NCI-H446 (cell line): ENCODE results near the gene VSX1.

ENCODE experiments used
- DNase-seq, 2 experiments: peaks; one replicate each; lab custom pipeline; 2025; lab: John Stamatoyannopoulos, UW

The VSX1 gene

DNA sequence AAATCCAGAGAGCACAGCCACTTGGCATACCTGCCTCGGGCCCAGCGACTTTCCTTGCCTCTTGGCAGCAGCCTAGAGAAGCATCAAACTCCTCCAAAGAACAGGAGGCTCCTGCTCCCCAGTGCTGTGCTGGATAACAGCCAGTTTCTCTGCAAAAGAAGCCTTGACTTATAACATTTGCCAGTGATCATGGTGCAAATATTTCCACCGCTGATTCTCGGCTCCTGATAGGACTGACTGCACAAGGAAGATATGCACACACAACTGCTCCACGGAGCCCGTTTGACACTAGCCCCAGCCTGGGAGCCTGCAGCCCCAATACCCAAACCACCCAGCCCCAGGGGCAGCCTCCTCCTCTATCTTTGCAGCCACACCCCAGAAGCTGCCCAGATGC lies 41.5 kb downstream of the VSX1 start:
- peak in 1 of 2 experiments; percentile 54 for DNase-seq

DNA sequence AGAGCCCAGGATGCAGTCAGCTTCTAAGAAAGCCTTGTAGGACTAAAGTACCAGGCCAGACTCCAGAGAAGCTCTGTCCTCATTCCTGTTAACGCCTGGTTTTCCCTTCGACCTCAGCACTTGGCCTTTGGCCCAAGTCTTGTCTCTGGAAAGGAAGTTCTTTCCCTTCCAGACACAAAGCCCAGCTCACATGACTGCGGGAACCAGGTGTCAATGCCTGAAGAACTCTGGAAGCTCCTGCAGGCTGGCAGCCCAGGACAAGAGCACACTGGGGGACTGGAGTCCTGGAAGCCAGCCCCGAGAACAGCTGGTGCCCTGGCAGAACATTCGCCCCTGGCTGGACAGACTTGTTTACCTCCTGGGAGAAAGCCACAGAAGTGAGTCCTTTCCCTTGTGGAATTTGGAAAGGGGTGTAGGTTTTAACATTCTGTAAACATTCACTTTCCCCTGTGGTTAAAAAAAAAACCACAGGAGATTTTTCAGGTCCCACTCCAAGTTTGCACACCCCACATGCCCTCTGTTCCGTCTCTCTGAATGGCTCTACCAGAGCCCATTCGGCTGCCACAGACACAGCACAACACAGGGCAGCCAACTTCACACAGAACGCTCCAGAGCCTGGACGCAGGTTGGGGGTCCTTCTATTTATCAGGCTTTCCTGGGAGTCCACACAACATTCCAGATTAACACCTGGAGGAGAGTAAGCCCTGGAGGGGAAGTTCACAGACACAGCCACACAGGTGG lies 42.1 kb downstream of the VSX1 start:
- peak; percentile 55 to 84 for DNase-seq

DNA sequence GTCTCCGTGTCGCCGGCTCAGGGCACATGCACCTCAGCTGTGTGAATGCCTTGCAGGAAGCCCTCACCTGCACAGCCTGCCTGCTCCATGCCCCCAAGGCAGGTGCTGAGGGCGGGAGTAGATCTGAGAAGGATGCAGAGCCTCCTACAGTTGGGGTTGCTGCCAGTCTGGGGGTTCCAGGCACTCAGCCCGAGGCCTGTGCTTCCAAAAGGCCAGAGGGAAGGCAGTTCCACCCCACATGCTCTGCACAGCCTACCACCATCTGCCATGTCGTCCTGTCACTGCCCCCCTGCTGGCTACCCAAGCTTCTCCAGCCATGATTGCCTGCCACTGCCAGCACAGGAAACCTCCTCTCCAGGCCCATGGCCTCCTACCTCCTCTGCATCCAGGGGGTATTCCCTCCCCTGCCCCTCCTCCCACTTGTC lies 43.3 kb downstream of the VSX1 start:
- peak in 1 of 2 experiments; percentile 30 for DNase-seq

DNA sequence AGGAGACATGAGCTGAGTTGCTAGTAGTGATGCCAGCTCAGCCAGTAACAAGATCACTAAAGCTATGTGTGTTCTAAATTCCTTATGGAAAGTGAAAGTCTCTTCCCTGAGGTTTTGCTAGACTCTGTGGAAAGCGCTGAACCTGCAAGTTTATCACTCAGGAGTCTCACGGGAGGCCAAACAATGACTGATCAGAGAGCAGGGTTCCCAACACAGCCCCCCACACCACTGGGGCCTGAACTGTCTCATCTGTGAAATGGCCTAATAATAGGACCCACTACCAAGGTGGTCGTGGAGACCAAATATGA lies 43.9 kb downstream of the VSX1 start:
- no peak for DNase-seq

DNA sequence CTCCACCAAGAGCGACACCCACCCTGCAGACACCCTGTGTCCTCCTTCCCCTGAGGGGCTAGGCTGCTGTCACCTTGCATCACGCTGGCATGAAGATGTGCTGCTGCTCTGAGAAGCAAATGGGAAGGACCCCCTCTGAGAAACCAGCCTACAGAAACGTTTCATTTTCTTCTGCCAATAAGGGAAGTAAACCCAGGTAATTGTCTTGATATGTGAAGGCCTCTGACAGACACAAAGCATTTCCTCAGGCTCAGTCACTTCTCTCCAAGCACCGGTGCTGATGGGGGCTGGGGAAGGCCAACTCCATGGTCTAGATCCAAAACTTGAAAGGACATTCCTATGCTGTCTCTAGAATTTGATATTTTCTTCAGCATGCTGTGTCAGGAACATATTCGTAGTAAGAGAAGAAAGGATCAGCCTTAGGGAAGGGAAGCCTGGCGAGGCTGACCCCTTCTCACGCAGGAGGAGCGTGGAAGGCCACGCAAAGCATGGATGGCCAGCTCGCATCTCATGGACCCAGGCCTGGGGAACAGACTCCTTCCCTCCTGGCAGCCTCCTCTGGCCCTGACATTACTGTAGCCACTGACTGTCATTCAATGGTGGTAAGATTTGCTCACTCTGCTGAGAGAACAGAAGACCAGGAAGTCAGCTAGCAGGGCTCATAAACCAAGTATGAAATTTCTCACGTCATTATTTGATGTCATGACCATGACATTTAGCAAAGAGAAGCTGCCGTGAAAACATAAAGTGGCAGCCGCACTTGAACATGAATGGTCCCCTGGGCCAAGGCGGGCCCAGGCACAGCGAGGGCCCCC lies 44.4 kb downstream of the VSX1 start:
- DNase-seq: no peak

DNA sequence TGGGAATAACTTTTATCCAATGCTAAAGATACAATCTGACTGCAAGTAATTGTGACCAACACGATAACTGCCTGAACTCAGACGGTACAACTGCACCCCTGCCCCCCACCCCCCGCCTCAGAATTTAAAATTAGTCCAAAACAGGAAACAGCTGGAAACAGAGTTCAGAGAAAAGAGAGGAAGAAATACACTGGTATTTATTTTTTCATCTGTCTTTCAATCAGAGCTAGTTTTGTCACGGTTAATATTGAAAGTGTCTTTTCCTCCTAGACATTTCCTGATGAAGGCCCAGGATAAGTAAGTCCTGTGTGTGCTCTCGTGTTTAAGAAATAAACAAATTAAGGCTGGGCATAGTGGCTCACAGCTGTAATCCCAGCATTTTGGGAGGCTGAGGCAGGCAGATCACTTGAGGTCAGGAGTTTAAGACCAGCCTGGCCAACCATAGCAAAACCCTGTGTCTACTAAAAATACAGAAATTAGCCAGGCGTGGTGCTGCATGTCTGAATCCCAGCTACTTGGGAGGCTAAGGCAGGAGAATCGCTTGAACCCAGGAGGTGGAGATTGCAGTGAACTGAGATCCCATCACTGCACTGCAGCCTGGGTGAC lies 45.5 kb downstream of the VSX1 start:
- no peak for DNase-seq

DNA sequence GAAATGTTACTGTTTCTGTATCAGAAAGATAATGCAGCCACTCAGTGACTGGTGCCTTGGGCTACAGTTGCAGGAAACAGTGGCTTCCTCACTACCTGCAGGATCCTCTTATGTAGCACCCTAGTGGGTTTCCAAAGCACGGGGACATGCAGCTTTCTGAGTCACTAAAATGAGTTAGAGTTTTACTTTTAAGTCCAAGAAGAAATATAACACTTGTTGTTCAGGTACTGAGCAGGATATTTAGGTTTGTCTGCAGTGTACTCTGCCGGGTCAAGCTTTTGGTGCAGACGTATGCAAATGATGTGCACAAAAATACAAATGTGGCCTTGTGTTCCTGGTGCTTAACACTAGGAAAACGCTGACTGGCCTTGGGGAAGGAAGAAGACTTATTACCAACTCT lies 46.0 kb downstream of the VSX1 start:
- no peak for DNase-seq

DNA sequence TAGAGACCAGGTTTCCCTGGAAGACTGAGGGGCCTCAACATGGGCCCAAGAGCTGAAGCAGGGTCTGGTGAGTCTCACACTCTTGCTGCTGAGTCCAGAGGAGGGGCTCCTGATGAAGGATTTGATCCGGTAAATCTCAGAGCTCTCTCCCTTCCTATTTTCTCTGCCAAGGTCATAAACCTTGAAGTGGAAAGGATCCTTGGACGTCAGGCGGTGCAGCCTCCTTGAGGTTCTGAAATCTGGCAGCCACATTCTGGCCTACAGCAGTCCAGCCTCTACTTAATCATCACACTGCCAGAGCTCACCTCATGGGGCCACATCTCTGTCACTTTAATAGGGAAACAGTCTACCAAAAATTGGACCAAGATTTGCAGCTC lies 48.0 kb downstream of the VSX1 start:
- DNase-seq: no peak

DNA sequence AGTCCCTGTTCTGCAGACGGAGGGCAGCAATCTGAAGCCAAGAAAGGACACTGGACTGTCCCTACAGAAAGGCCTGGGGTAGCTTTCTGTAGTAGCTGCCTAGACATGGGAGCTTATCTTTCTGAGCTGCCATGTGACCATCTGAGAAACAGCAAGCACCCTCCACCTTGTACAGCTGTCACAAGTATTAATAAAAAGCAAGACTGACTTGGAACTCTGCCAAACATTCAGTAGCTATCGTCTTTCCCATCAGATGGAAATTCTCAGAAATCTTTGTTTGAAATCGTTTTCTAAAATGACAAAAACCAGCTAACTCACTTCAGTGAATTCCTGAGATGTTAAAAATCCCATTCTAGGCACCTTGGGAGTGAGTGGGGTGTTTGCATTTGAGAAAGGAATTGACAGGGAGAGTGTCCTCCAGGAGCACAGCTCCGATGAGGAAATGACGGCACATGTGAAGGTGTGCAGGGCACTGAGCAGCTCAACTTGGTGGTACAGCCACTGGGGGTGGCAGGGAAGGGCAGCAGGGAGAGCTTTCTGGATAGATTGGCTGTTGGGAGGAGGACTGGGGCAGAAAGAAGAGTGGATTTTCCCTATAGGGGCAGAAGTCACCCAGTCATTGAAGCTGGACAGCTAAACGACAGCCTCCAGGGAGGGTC lies 48.5 kb downstream of the VSX1 start:
- no peak for DNase-seq

DNA sequence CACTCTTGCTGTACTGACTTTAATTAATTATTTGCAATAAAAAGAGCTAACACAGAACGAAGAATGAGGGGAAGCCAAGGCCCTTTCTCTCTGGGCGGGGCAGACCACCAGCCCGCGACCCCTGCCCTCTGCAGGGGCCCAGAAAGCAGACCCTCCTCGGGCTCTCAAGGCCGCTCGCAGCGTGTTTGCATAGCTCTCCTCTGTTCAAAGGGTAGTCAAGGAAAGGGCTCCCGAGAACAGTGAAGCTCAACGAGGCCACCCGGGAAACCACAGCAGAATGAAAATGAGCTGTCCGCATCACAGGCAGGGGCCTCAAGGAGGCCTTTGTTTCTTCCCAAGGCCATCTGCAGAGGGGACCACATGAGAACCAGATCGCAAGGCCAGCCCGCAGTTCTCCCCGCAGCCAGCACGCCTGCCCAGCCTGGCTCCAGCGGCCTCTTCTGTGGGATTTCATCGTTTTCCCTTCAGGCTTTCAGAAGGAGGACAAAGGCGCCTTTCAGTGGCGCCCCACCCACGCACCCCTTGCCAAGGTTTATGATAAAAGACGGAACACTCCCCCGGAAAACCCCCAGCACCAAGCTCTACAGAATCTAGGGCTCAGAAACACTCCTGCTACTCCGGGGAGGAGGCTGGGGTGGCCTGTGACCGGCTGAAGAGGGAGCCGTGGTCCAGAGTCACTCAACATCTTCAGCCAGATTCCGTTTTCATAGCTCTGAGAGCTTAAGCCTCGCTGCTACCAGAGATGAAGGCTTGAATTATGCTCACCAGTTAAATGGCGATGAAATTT lies 49.3 kb downstream of the VSX1 start:
- DNase-seq: no peak

DNA sequence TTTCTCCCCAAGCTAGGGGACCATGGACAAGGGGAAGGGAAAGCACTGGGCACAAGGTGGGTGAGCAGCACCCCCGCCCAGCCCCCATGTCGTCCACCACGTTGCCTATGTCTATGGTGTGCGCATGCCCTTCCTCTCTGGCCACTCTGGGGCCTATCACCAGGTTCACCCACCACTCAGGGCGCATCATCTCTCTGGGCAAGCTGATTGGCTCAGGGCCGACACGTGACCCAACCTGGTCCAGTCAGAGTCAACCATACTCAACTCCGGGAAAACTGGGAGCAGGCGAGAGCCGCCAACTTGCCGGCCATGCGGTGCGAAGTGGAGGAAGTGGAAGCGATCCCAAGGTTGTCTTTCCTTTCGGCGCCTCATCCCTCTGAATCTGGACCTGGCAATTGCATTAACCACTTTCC lies 49.9 kb downstream of the VSX1 start:
- no peak for DNase-seq

DNA sequence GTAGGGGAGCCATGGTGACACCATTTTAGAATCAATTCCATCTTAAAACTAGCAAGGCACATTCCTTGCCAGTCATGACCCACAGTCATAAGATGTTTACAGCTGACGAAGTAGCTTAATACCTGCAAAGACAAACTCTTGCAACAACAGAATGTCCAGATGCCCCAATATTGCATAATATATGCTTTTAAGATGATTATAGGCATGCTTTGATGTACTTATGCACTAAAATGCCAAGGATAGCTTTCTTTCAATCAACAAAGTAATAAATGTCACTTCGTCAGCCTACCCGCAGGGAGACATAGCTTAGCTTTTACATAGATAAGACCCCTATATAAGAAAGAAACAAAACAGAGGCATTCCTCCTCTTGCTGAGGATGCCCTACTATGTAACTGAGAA lies 50.7 kb downstream of the VSX1 start:
- DNase-seq: no peak

DNA sequence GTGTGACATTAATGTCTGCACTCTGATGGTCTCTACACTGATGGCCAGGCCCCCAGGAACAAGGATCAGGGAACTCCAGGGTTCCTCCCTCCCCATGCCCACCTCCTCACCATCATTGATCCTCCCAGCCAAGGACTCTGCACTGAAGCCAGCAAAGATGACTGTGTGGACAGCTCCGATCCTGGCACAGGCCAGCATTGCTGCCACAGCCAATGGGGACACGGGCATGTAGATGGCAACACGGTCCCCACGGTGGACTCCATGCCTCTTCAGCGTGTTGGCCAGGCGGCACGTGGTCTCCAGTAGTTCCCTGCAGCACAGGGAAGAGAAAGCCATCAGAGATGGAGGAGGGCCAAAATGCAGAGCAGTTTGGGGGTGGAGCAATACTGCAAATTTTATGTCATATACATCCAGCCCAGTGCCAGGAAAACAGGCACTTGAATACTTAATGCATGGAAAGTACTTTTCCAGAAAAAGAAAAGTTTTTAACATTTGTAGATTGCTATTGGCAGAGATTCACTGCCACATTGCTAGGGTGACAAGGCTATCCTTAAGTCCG lies 51.2 kb downstream of the VSX1 start:
- DNase-seq: no peak

DNA sequence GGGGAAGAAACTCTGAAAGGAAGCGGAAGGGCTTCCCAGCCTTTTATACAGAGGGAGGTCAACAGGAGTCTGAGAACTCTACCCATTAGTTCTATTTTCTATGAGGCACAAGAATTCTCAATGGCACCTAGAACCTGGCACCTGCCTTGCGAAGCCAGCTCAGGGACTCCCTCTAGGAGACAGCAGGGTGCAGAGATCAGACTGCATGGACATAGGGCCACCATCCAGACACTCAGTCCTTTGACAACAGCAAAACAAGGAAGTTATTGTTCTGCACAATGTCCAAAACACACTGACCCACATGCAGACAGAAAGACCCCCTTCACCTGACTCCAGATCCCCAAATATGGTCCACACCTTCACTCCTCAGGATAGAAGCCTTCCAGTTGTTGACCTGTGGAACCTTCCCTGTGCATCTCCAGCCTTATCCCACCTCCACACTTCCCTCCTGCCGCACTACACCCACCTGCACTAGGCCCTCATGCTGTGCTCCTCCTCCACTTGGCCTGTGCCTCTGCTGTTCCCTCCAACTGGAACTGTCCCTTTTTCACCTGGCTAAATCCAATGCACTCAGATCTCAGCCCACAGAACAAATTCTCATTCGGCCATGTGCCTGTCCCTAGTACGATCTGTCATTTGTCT lies 51.8 kb downstream of the VSX1 start:
- no peak for DNase-seq

DNA sequence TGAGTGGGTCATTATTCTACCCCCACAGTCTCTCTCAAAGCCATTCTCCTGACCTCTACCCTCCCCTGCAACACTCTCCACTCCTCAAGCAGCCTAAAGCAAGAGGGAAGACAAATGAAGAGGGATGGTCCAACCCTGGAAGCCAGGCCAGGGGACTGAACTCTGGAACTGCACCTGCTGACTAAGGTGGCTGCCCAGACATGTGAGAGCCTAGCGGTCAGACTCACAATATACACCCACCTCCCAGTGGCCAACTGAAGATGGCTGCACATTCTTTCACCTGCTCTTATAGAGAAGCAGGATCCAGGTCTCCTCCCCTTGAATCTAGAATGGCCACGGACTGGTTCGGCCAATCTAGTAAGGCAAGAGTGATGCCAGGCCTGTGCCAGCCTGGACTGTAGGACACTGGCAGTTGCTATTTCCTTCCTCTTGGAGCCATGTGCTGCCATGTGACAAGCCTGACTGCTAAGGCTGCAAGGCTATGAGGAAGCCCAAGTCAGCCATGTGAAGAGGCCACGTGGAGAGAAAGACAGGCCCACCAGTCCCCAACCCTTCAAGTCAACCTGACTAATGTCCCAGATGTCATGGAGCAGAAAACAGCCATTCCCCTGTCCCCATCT lies 55.8 kb downstream of the VSX1 start:
- DNase-seq: no peak
